ENCODE data around the gene RBM23. TPM values are rescaled to one million over a fixed set of nuclear protein-coding genes. Genes with fewer than 3 reads are reported as not detected.
"Not testable (repeated sequence)": the region's sequence is repeated elsewhere in the genome, so short reads cannot be mapped to it uniquely, and the experiment has no call there.

The RBM23 gene
- total RNA-seq, 4 donors from 2014 or later = 49.7 to 2,239 (median 990) TPM

GRCh38 chr14:22915886-22916521 lies 2.9 kb downstream of the RBM23 start:
- Histone ChIP-seq H3K27me3 (no peaks in the 10 kb centered on the region), H3K4me1 (peaks cover 3 to 23% of the 10 kb centered on the region in 2 donors), H3K4me3 (no peak overlapping the region), H3K27ac (peak overlapping the region in 1 of 2 donors; percentile 13), H3K9me3 (no peaks in the 10 kb centered on the region), H3K36me3 (no peaks in the 10 kb centered on the region)
- no peak for DNase-seq
- intact Hi-C loops (cut with DNase I; ENCODE audit: low total_unique reads) = no loop called here
- no peak for TF ChIP-seq POLR2A (IDR thresholded peaks at IDR 0.05)
- no peak for TF ChIP-seq CTCF (IDR thresholded peaks at IDR 0.05)

GRCh38 chr14:22914836-22915235 lies 4.1 kb downstream of the RBM23 start:
- intact Hi-C loops (cut with DNase I; ENCODE audit: low total_unique reads); H3K9me3 ChIP-seq: not testable (repeated sequence)

GRCh38 chr14:22910916-22911315 lies 8.0 kb downstream of the RBM23 start:
- Histone ChIP-seq H3K27ac (no peak overlapping the region), H3K27me3 (no peaks in the 10 kb centered on the region), H3K9me3 (no peaks in the 10 kb centered on the region), H3K4me3 (no peak overlapping the region), H3K36me3 (no peaks in the 10 kb centered on the region), H3K4me1 (no peaks in the 10 kb centered on the region)
- intact Hi-C loops (cut with DNase I; ENCODE audit: low total_unique reads) = no loop called here
- DNase-seq = no peak
- TF ChIP-seq CTCF (IDR thresholded peaks at IDR 0.05) (no peak), POLR2A (IDR thresholded peaks at IDR 0.05) (no peak)

More at GRCh38 chr14:22914836-22915235, 4.1 kb downstream of the RBM23 start:
- peaks cover 3 to 22% of the 10 kb centered on the region in 2 donors for H3K4me1 ChIP-seq
- not testable (repeated sequence) for H3K36me3 ChIP-seq, H3K27me3 ChIP-seq, H3K27ac ChIP-seq, DNase-seq, H3K4me3 ChIP-seq

GRCh38 chr14:22908601-22909000 lies 10.3 kb downstream of the RBM23 start:
- H3K4me3 ChIP-seq = no peak overlapping the region
- H3K27me3 ChIP-seq = no peaks in the 10 kb centered on the region
- H3K36me3 ChIP-seq = no peaks in the 10 kb centered on the region
- no peak overlapping the region for H3K27ac ChIP-seq
- no peaks in the 10 kb centered on the region for H3K9me3 ChIP-seq
- intact Hi-C loops (cut with DNase I; ENCODE audit: low total_unique reads) = no loop called here
- DNase-seq = no peak
- no peak for TF ChIP-seq CTCF (IDR thresholded peaks at IDR 0.05)
- no peak for TF ChIP-seq POLR2A (IDR thresholded peaks at IDR 0.05)
- no peaks in the 10 kb centered on the region for H3K4me1 ChIP-seq

- H3K4me3 ChIP-seq = no peak overlapping the region
- H3K4me1 ChIP-seq = no peaks in the 10 kb centered on the region
- no peaks in the 10 kb centered on the region for H3K9me3 ChIP-seq
- no peaks in the 10 kb centered on the region for H3K27me3 ChIP-seq
- no peak for DNase-seq
- TF ChIP-seq POLR2A (IDR thresholded peaks at IDR 0.05) = no peak
- TF ChIP-seq CTCF (IDR thresholded peaks at IDR 0.05) = no peak
- intact Hi-C loops (cut with DNase I; ENCODE audit: low total_unique reads) = no loop called here
- no peaks in the 10 kb centered on the region for H3K36me3 ChIP-seq
- H3K27ac ChIP-seq = no peak overlapping the region
Observed at GRCh38 chr14:22907429-22907828, 11.5 kb downstream of the RBM23 start.

- TF ChIP-seq POLR2A (IDR thresholded peaks at IDR 0.05) = no peak
- TF ChIP-seq CTCF (IDR thresholded peaks at IDR 0.05) = no peak
Observed at GRCh38 chr14:22906073-22906472, 12.9 kb downstream of the RBM23 start.

More at GRCh38 chr14:22906073-22906472, 12.9 kb downstream of the RBM23 start:
- DNase-seq = no peak
- H3K9me3 ChIP-seq = no peaks in the 10 kb centered on the region
- H3K4me3 ChIP-seq = no peak overlapping the region
- H3K4me1 ChIP-seq = no peaks in the 10 kb centered on the region
- intact Hi-C loops (cut with DNase I; ENCODE audit: low total_unique reads) = no loop called here
- H3K27ac ChIP-seq = no peak overlapping the region
- no peaks in the 10 kb centered on the region for H3K36me3 ChIP-seq
- no peaks in the 10 kb centered on the region for H3K27me3 ChIP-seq

Data from uterus (tissue), 4 donors.